Neural cell (in vitro differentiated cells): ENCODE measurements around the gene INMT. TPM values are rescaled to one million over a fixed set of nuclear protein-coding genes. Genes with fewer than 3 reads are reported as not detected.

Experiments
- H2AFZ ChIP-seq: fragments of 200-600, 300-800 bp; sonication (generic), shearing (Covaris generic); 2 replicates; pipeline ENCODE4 v1.6.0; 2014; ENCODE audit warnings: low read depth, mild to moderate bottlenecking, antibody characterized with exemption, low read length, moderate library complexity
- H3F3A ChIP-seq: fragments of 200-600 bp; shearing (Covaris generic); 2 replicates; pipeline ENCODE4 v1.6.1; 2016; ENCODE audit warnings: mild to moderate bottlenecking, moderate library complexity, mixed read lengths, antibody characterized with exemption, low read length; ENCODE audit not compliant: insufficient read depth, poor library complexity, severe bottlenecking
- H3K27ac ChIP-seq: fragments of 200-600, 300-800 bp; sonication (generic), shearing (Covaris generic); 2 replicates; pipeline ENCODE4 v1.5.1; 2014; ENCODE audit warnings: mild to moderate bottlenecking, low read length, moderate library complexity
- H3K27me3 ChIP-seq: fragments of 300-800, 200-600 bp; sonication (generic), shearing (Covaris generic); 2 replicates; pipeline ENCODE4 v1.6.0; 2014; ENCODE audit warnings: mild to moderate bottlenecking, low read depth, low read length, moderate library complexity; ENCODE audit not compliant: insufficient read depth
- H3K36me3 ChIP-seq: fragments of 300-800, 200-600 bp; sonication (generic), shearing (Covaris generic); 2 replicates; pipeline ENCODE4 v1.5.1; 2014; ENCODE audit warnings: mild to moderate bottlenecking, antibody characterized with exemption, low read length, moderate library complexity; ENCODE audit not compliant: insufficient read depth
- H3K4me2 ChIP-seq: fragments of 300-800, 200-600 bp; sonication (generic), shearing (Covaris generic); 2 replicates; pipeline ENCODE4 v1.6.0; 2014; ENCODE audit warnings: mild to moderate bottlenecking, low read length
- H3K4me3 ChIP-seq: fragments of 300-800, 200-600 bp; sonication (generic), shearing (Covaris generic); 2 replicates; pipeline ENCODE4 v1.5.1; 2014; ENCODE audit warnings: mild to moderate bottlenecking, low read length, moderate library complexity
- H3K79me2 ChIP-seq: fragments of 200-600 bp; shearing (Covaris generic); replicated peaks from 2 replicates; pipeline ENCODE4 v1.6.0; 2014; ENCODE audit warnings: mild to moderate bottlenecking, low read length, moderate library complexity; ENCODE audit not compliant: insufficient read depth
- H3K9ac ChIP-seq: fragments of 300-800, 200-600 bp; sonication (generic), shearing (Covaris generic); 2 replicates; pipeline ENCODE4 v1.6.1; 2016; ENCODE audit warnings: mild to moderate bottlenecking, low read length, mixed read lengths
- H3K9me2 ChIP-seq: fragments of 200-600 bp; shearing (Covaris generic); 2 replicates; pipeline ENCODE4 v1.6.1; 2016; ENCODE audit warnings: mild to moderate bottlenecking, low read length, mixed read lengths; ENCODE audit not compliant: insufficient read depth
- H3K9me3 ChIP-seq: fragments of 200-600, 300-800 bp; sonication (generic), shearing (Covaris generic); 2 replicates; pipeline ENCODE4 v1.6.1; 2016; ENCODE audit warnings: mild to moderate bottlenecking, mixed run types, low read length, moderate library complexity, mixed read lengths
- H4K20me1 ChIP-seq: fragments of 200-600 bp; shearing (Covaris generic); 2 replicates; pipeline ENCODE4 v1.6.1; 2016; ENCODE audit warnings: mild to moderate bottlenecking, mixed run types; ENCODE audit not compliant: insufficient read depth
- EP300 ChIP-seq: fragments of 450-650 bp; conservative IDR thresholded peaks from 2 replicates; pipeline ENCODE4 v1.6.1; 2014; ENCODE audit warnings: antibody characterized with exemption, mild to moderate bottlenecking, moderate library complexity; ENCODE audit not compliant: poor library complexity, severe bottlenecking
- EZH2 ChIP-seq: fragments of 200-600, 300-800 bp; shearing (Covaris generic), sonication (generic); IDR thresholded peaks from 2 replicates; pipeline ENCODE4 v1.6.1; 2014; ENCODE audit warnings: antibody characterized with exemption, low read length, borderline replicate concordance, mild to moderate bottlenecking; ENCODE audit not compliant: insufficient read depth, poor library complexity, severe bottlenecking
- MXI1 ChIP-seq: fragments of 450-650 bp; conservative IDR thresholded peaks from 2 replicates; pipeline ENCODE4 v1.6.1; 2014; ENCODE audit warnings: antibody characterized with exemption, mild to moderate bottlenecking; ENCODE audit not compliant: poor library complexity, severe bottlenecking
- POLR2AphosphoS5 ChIP-seq: IDR thresholded peaks from 2 replicates; pipeline ENCODE4 v1.6.1; 2012
- RAD21 ChIP-seq: fragments of 450-650 bp; conservative IDR thresholded peaks from 2 replicates; pipeline ENCODE4 v1.6.1; 2014; ENCODE audit warnings: antibody characterized with exemption, mild to moderate bottlenecking, moderate library complexity
- SMC3 ChIP-seq: fragments of 450-650 bp; conservative IDR thresholded peaks from 2 replicates; pipeline ENCODE4 v1.6.1; 2014; ENCODE audit warnings: antibody characterized with exemption, mild to moderate bottlenecking, moderate library complexity; ENCODE audit not compliant: poor library complexity
- TAF1 ChIP-seq: IDR thresholded peaks from 2 replicates; pipeline ENCODE4 v1.6.1; 2012; ENCODE audit warnings: low read depth
- polyA plus RNA-seq: library from polyadenylated mRNA; depleted of rRNA; stranded (reverse); fragments of >200 nt; gene quantifications from 2 replicates; pipeline ENCODE4 v1.2.3, GENCODE V29; 2014
- TF ChIP-seq, protein P1 (sequence below): fragments of 450-650 bp; IDR thresholded peaks from 2 replicates; pipeline ENCODE4 v1.5.1; 2014; ENCODE audit warnings: antibody characterized with exemption, mild to moderate bottlenecking, moderate library complexity; ENCODE audit not compliant: poor library complexity, severe bottlenecking
- TF ChIP-seq, protein P2 (sequence below): IDR thresholded peaks from 2 replicates; pipeline ENCODE4 v1.6.1; 2012; ENCODE audit warnings: borderline replicate concordance

Gene INMT
- polyA plus RNA-seq, 1 donor from 2014 or later, result 0.66 TPM

DNA sequence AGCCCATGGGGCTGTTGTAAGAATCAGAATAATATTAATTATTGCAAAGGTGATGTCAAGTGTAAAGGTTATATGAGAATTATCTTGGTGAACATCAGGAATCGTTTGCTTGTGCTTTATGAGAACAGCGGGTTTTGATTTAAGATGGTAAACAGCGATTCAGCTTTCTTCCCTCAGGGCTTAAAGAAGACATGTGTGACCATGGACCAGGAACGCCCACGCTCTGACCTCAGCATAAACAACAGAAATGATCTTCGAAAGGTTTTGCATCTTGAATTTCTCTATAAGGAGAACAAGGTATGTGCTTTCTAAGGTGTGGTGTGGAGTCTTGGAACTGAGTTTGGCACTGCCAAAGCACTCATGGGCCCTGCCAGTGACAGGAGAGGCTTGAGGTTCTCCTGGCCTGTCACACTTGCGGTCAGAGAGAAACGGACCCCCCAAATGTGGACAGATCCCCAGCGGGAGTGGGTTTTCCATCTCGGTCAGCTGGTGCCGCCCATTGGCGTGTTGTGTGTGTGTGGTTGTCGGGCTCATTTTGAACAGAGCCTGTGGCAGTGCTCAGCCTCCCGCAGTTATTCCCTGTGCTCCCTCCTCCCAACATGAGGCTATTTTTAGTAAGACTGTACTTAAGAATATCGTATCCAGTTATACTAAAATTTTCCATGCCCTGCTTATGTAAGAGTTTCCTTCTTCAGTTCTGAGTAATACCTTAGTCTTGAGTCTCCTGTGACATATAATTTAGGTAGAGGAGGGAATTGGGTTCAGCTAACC, 26.5 kb downstream of the INMT start:
- no peak overlapping the region for H3K4me2 ChIP-seq

DNA sequence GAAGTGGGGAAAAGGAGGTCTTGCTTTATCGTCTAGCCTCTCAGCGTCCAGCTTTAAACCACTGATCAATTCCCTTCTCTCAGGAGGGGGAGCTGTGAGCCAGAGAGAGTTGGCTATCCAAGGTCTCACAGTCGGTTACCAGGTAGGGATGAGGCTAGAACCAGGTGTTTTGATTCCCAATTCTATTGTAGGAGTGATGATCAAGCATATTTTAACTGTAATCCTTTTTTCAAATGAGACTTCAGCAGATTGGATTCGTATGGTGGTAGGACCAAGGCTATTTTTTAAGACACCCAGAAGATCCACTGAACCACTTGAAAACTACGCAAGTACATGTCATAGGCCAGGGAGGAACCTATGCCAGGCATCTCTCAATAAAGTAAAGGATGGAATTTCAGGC, 27.6 kb downstream of the INMT start:
- no peak overlapping the region for H3K4me2 ChIP-seq
- no peaks in the 10 kb centered on the region for H3K79me2 ChIP-seq
- H3K4me3 ChIP-seq, result no peak overlapping the region
- H4K20me1 ChIP-seq, result no peaks in the 10 kb centered on the region
- TF ChIP-seq SMC3 (no peak), MXI1 (no peak), TAF1 (no peak), EP300 (no peak), POLR2AphosphoS5 (no peak), EZH2 (no peak), RAD21 (no peak)
- TF ChIP-seq, protein P1, sequence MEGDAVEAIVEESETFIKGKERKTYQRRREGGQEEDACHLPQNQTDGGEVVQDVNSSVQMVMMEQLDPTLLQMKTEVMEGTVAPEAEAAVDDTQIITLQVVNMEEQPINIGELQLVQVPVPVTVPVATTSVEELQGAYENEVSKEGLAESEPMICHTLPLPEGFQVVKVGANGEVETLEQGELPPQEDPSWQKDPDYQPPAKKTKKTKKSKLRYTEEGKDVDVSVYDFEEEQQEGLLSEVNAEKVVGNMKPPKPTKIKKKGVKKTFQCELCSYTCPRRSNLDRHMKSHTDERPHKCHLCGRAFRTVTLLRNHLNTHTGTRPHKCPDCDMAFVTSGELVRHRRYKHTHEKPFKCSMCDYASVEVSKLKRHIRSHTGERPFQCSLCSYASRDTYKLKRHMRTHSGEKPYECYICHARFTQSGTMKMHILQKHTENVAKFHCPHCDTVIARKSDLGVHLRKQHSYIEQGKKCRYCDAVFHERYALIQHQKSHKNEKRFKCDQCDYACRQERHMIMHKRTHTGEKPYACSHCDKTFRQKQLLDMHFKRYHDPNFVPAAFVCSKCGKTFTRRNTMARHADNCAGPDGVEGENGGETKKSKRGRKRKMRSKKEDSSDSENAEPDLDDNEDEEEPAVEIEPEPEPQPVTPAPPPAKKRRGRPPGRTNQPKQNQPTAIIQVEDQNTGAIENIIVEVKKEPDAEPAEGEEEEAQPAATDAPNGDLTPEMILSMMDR, result no peak
- TF ChIP-seq, protein P2, sequence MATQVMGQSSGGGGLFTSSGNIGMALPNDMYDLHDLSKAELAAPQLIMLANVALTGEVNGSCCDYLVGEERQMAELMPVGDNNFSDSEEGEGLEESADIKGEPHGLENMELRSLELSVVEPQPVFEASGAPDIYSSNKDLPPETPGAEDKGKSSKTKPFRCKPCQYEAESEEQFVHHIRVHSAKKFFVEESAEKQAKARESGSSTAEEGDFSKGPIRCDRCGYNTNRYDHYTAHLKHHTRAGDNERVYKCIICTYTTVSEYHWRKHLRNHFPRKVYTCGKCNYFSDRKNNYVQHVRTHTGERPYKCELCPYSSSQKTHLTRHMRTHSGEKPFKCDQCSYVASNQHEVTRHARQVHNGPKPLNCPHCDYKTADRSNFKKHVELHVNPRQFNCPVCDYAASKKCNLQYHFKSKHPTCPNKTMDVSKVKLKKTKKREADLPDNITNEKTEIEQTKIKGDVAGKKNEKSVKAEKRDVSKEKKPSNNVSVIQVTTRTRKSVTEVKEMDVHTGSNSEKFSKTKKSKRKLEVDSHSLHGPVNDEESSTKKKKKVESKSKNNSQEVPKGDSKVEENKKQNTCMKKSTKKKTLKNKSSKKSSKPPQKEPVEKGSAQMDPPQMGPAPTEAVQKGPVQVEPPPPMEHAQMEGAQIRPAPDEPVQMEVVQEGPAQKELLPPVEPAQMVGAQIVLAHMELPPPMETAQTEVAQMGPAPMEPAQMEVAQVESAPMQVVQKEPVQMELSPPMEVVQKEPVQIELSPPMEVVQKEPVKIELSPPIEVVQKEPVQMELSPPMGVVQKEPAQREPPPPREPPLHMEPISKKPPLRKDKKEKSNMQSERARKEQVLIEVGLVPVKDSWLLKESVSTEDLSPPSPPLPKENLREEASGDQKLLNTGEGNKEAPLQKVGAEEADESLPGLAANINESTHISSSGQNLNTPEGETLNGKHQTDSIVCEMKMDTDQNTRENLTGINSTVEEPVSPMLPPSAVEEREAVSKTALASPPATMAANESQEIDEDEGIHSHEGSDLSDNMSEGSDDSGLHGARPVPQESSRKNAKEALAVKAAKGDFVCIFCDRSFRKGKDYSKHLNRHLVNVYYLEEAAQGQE, result no peak
- no peaks in the 10 kb centered on the region for H3K27me3 ChIP-seq
- no peak overlapping the region for H3K9ac ChIP-seq
- no peak overlapping the region for H3K27ac ChIP-seq
- H2AFZ ChIP-seq, result no peak overlapping the region
- no peaks in the 10 kb centered on the region for H3K9me2 ChIP-seq
- H3K36me3 ChIP-seq, result no peaks in the 10 kb centered on the region
- H3K9me3 ChIP-seq, result no peaks in the 10 kb centered on the region
- H3F3A ChIP-seq, result no peaks in the 10 kb centered on the region

More for the DNA sequence above, 26.5 kb downstream of the INMT start:
- no peak overlapping the region for H3K4me3 ChIP-seq
- H3K9me3 ChIP-seq, result no peaks in the 10 kb centered on the region
- no peak overlapping the region for H3K9ac ChIP-seq
- H2AFZ ChIP-seq, result no peak overlapping the region
- no peaks in the 10 kb centered on the region for H4K20me1 ChIP-seq
- H3K79me2 ChIP-seq, result no peaks in the 10 kb centered on the region
- no peaks in the 10 kb centered on the region for H3F3A ChIP-seq
- no peak overlapping the region for H3K27ac ChIP-seq
- TF ChIP-seq SMC3 (no peak), POLR2AphosphoS5 (no peak)
- H3K36me3 ChIP-seq, result no peaks in the 10 kb centered on the region
- no peaks in the 10 kb centered on the region for H3K27me3 ChIP-seq
- no peaks in the 10 kb centered on the region for H3K9me2 ChIP-seq
